GM12801 (cell line): Measurements from ENCODE around the gene NAPSA.

ENCODE experiments used
- TF ChIP-seq, protein P1 (sequence below): IDR thresholded peaks from one replicate; pipeline ENCODE4 v1.5.1; 2011; ENCODE audit warnings: control low read depth; ENCODE audit not compliant: insufficient read length; ENCODE audit errors: extremely low read depth

The NAPSA gene

DNA sequence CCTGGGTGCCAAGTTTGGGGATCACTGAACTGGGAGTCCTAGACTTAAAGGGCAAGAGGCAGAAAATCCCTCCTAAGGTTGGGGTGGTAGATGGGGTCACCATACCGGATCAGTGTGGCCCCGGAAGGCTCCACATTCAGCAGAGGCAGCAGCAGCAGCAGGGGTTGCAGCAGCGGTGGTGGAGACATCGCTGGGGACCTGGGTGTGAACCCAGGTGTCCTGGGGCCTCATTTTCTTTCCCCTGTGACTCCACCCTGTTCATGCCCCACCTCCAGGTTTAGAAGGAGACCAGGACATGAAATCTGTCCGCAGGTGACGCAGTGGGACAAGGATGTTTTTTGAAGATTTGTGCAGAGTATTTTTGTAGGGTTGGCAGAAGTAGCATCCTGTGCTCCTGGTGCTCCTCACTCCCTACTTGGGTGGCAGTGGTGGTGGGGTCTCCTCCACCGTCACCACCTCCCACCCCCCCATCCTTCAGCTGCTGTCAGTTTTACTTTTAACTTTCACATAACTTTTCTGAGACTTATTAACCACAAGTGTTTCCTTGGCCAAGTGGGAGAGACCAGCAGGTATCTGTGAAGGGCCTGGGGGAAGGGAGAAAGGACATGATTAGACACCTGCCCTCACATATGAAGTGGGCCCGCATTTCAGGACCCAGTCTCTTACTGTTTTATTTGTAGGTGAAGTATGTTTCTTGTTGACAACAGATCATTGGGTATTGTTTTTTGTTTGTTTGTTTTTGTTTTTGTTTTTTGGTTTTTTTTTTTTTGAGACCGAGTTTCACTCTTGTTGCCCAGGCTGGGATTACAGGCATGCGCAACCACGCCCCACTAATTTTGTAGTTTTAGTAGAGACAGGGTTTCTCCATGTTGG, at the start of gene NAPSA:
TSS of gene NAPSA (minus strand) at position 206 of the 873 bp plus-strand sequence. CDS start at position 188, 18 bp downstream.
- TF ChIP-seq, protein P1, sequence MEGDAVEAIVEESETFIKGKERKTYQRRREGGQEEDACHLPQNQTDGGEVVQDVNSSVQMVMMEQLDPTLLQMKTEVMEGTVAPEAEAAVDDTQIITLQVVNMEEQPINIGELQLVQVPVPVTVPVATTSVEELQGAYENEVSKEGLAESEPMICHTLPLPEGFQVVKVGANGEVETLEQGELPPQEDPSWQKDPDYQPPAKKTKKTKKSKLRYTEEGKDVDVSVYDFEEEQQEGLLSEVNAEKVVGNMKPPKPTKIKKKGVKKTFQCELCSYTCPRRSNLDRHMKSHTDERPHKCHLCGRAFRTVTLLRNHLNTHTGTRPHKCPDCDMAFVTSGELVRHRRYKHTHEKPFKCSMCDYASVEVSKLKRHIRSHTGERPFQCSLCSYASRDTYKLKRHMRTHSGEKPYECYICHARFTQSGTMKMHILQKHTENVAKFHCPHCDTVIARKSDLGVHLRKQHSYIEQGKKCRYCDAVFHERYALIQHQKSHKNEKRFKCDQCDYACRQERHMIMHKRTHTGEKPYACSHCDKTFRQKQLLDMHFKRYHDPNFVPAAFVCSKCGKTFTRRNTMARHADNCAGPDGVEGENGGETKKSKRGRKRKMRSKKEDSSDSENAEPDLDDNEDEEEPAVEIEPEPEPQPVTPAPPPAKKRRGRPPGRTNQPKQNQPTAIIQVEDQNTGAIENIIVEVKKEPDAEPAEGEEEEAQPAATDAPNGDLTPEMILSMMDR = no peak

DNA sequence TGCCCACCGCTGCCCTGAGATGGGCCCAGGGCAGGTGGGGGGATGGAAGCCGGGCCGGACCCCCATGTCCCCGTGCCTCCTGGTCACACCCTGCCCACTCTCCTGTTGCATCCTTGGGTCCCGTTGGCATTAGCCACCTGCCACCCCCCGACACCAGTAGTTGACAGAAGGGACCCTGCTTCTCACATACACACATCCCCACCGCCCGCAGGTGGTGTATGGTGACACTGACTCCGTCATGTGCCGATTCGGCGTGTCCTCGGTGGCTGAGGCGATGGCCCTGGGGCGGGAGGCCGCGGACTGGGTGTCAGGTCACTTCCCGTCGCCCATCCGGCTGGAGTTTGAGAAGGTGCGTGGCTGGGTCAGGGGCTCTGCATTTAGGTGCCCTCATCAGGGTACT, 48.1 kb upstream of the NAPSA start:
- TF ChIP-seq, protein P1 = no peak

DNA sequence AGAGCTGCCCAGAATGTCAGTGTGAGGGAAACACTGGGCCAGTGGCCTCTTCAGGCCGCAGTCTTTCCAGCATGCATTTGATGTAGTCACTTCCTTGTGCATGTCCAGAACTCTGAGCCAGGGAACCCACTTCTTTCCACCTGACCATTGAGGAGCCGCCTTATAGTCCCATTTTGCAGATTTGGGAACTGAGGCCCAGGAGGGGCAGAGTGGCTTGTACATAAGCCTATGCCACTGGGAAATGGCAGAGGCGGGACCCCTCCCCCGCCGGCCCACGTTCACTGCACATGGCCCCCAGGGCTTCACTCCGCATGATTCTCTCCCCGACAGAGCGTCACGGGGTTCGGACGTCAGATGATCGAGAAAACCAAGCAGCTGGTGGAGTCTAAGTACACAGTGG, 47.7 kb upstream of the NAPSA start:
- TF ChIP-seq, protein P1 = no peak

DNA sequence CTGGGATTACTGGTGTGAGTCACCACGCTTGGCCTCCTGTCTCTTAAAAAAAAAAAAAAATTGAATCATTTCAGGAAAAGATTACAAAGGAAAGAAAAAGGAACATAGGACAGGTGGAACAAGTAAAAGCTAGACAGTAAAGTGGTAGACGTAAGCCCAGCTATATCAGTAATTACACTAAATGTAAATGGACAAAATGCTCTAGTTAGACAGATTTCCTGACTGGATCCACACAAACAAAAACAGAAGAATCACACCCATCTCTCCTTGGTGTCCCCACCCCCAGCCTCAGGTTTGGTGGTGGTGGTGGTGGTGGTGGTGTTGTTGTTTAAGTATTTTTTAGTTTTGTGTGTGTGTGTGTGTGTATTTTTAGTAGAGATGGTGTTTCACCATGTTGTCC, 47.0 kb upstream of the NAPSA start:
- TF ChIP-seq, protein P1 = no peak

DNA sequence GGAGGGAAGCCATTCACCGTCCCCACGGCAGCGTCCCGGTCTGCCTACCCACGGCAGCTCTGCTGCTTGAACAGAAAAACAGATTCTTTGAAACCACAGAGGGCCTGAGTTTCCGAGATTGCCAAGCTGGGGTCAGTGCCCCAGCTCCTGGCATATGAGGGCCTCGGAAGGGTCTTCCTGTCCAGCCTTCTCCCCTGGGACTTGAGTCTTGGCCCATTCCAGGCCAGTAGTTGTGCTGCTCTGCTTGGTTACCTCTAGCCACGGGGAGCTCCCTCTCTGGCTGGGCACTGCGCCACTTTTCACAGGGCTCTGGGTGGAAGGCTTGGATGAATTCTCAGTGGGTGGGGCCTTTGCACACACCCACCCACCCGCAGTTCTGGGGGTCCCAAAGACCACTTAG, 44.7 kb upstream of the NAPSA start:
- TF ChIP-seq, protein P1 = no peak

DNA sequence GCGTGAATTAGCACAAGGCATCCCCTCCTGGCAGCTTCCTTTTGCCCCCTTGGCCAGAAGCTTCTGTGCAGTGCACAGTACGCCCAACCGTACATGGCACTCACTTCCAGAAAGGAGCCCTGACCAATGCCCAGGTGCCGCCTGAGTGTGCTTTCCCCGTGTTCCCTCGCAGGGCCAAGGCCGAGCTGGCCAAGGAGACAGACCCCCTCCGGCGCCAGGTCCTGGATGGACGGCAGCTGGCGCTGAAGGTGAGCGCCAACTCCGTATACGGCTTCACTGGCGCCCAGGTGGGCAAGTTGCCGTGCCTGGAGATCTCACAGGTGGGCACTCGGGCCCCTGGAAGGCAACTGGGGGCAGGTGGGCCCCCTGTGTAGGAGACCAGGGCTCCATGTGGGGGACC, 43.9 kb upstream of the NAPSA start:
- TF ChIP-seq, protein P1 = no peak

DNA sequence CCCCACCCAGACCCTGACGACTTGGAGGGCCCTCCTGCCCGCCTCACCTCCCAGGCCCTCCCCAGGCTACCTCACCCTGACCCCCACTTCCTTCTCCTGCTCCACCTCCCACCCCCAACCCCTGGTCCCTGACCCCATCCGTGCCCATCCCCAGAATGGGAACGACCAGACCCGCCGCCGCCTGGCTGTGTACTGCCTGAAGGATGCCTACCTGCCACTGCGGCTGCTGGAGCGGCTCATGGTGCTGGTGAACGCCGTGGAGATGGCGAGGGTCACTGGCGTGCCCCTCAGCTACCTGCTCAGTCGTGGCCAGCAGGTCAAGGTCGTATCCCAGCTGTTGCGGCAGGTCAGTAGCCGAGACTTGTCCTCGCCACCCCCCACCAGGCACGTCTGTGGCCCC, 41.4 kb upstream of the NAPSA start:
- TF ChIP-seq, protein P1 = no peak
